DMS153 (cell line): ENCODE measurements around the gene CNDP2.
"Not testable (repeated sequence)": the region's sequence is repeated elsewhere in the genome, so short reads cannot be mapped to it uniquely, and the experiment has no call there.

ENCODE experiments used
- DNase-seq: peaks from one replicate; lab custom pipeline; 2025; lab: John Stamatoyannopoulos, UW

The CNDP2 gene

DNA sequence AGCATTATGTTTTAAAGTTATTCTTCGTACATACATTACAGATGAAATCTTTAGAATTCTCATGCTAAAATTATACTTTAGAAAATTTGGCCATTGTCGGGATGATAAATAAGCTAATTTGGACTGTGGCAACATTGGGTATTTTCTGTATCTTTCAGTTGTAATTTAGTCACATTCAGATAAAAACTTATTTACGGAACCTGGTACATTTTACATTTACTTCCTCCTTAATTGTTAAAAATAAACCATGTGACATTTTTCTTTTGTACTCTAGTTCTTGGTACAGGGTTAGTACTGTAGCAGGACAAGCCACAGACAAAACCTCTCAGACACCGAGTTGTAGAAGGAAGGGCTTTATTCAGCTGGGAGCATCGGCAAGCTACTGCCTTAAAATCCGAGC is 4.2 kb downstream of the CNDP2 start:
- no peak for DNase-seq

DNA sequence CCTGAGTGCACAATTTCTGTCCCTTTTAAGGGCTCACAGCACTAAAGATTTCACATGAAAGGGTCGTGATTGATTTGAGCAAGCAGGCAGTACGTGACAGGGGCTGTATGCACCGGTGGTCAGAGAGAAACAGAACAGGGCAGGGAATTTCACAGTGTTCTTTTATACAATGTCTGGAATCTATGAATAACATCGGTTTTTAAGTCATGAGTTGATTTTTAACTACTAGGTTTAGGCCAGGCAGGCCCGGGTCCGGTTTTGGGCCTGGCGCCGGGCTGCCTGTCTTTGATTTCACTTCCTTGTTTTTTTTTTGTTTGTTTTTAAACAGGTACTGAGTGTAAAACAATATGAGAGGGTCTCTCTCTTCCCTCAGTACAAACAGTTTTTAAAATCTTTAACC is 4.6 kb downstream of the CNDP2 start:
- not testable (repeated sequence) for DNase-seq

- DNase-seq: no peak
These were observed 5.2 kb downstream of the CNDP2 start for GRCh38 chr18:74501386-74501785.

GRCh38 chr18:74503137-74503536 is 7.0 kb downstream of the CNDP2 start:
- no peak for DNase-seq

DNA sequence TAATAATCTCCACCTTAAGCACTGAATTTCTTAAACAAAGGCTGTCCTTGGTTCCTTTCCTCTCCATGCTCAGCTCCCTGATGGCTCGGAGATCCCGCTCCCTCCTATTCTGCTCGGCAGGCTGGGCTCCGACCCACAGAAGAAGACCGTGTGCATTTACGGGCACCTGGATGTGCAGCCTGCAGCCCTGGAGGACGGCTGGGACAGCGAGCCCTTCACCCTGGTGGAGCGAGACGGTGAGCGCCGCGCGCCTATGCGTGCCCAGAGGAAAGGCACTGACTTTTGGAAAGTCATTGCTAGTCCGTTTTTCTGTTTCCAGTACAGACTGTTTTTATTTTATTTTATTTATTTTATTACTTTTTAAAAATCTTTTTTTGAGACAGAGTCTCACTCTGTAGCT is 9.6 kb downstream of the CNDP2 start:
- DNase-seq: no peak

GRCh38 chr18:74506448-74507084 is 10.4 kb downstream of the CNDP2 start:
- no peak for DNase-seq

GRCh38 chr18:74507097-74507881 is 11.1 kb downstream of the CNDP2 start:
- DNase-seq: no peak

- DNase-seq: no peak
These were observed 11.8 kb downstream of the CNDP2 start for GRCh38 chr18:74507927-74508326.

DNA sequence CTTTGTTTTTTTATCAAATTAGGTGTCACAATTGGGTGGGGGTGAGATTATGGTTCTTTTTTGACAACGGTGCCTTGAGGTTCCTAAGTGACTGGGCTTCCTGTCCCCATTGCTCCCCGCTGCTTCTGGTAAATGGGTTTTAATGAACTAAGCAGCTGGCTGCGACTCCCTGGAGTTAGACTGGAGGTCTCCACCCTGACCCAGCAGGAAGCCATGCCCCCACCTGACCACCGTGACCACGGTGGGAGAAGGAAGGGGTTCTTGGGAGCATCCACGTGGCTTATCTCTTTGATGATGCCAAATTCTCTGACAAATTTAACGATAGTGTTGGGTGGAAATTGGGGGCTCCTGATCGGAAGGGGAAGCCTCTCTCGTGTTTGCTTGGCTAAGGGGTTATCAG is 12.2 kb downstream of the CNDP2 start:
- no peak for DNase-seq

DNA sequence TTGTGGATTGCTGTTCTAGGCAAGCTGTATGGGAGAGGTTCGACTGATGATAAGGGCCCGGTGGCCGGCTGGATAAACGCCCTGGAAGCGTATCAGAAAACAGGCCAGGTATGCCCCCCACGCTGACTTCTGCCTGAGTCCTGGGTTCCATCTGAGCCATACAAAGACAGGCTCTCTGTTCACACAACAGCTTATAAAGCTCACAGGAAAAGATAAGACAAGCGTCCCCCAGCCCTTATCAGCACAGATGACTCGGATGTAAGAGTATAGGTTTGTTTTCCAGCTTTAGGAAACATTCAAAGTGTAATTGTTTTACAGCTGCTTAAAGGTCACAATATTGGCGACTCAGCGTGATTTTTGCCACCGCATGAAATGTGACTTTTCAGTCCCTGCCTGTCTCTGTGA is 12.7 kb downstream of the CNDP2 start:
- no peak for DNase-seq

GRCh38 chr18:74509856-74510769 is 13.9 kb downstream of the CNDP2 start:
- DNase-seq: no peak

- no peak for DNase-seq
These were observed 14.6 kb downstream of the CNDP2 start for GRCh38 chr18:74510770-74511095.

DNA sequence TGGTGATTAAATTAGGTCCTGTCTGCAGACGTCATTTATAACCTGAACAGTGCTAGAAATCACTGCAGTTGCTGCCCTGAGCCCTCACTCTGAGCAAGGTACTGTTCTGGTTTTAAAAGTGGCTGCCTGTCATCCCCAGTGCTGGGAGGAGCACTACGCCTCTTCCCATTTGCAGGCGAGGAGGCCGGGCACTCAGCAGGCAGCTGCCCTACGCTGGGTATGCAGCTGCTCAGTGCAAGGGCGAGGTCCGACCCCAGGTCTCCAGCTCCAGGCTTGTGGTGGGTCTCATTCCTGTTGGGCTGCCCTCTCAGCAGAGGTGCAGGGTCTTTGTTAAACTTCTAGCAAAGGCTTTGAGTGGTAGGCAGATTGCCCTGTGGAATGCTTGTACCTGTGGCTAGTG is 15.7 kb downstream of the CNDP2 start:
- no peak for DNase-seq

- no peak for DNase-seq
These were observed 16.3 kb downstream of the CNDP2 start for GRCh38 chr18:74512321-74513053.

- no peak for DNase-seq
These were observed 17.2 kb downstream of the CNDP2 start for GRCh38 chr18:74513149-74513882.

DNA sequence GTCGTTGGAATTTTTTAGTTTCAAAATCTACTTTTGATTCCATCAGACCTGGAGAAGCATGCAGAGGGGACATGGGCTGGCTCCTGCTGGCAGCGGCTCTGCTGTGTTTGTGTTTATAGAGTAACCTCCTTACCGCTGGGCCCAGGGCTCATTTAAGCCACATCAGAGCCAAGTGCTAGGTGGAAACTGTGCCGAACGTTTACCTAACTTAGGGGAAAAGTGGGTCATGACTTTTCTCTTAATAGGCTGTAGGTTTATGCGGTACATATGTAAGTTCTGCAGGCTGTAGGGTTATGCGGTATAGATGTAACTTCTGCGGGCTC is 17.7 kb downstream of the CNDP2 start:
- no peak for DNase-seq

- DNase-seq: no peak
These were observed 18.8 kb downstream of the CNDP2 start for GRCh38 chr18:74514860-74515495.

- DNase-seq: no peak
These were observed 19.6 kb downstream of the CNDP2 start for GRCh38 chr18:74515620-74516231.

DNA sequence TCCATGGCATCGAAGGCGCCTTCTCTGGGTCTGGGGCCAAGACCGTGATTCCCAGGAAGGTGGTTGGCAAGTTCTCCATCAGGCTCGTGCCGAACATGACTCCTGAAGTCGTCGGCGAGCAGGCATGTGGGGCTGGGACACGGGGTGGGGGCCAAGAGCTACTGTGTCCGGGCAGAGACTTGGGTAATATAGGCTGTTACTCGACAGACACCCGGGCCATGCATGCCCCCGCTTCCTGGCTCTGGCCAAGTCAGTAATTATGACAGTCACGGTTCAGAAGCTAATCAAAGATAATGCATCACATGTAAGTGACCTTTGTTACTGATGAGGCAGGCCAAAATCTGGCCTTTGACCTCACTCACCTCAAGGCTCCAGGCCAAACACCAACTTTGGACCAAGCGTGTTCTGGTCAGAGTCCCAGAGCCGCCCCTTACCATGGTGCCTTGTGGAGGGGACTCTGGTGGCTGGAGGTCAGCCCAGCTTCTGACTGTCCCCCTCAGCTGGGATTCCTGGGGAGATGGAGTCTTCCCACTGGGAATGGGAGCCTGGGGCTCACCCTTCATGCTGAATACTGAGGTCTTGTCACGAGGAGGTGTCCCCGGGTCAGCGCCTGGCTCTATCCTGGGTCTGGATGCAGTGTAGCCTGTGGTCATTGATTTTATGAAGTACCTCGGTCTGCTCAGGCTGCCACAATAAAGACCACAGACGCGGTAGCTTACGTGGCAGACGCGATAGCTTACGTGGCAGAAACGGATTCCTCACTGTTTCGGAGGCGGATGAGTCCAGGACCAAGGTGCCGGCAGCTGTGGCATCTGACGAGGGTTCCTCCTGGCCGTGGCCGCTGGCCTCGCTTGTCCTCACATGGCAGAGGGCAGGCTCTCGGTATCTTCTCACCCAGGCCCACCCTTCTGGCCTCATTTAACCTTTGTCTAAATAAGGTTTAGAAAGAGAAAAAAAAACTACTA is 20.4 kb downstream of the CNDP2 start:
- DNase-seq: no peak

GRCh38 chr18:74517236-74517630 is 21.1 kb downstream of the CNDP2 start:
- no peak for DNase-seq
